Skeletal muscle cell (primary cell): ENCODE measurements around the gene FAM53C.
"Not testable (repeated sequence)": the region's sequence is repeated elsewhere in the genome, so short reads cannot be mapped to it uniquely, and the experiment has no call there.

Source experiments
- DNase-seq: peaks from one replicate; pipeline ENCODE4 v3.0.0-alpha.2; 2010; ENCODE audit warnings: low read depth
- H3K4me3 ChIP-seq: 2 replicates; pipeline ENCODE4 v1.5.1; 2011; ENCODE audit warnings: low read depth, mild to moderate bottlenecking, control low read depth, low read length, moderate library complexity

The FAM53C gene

DNA sequence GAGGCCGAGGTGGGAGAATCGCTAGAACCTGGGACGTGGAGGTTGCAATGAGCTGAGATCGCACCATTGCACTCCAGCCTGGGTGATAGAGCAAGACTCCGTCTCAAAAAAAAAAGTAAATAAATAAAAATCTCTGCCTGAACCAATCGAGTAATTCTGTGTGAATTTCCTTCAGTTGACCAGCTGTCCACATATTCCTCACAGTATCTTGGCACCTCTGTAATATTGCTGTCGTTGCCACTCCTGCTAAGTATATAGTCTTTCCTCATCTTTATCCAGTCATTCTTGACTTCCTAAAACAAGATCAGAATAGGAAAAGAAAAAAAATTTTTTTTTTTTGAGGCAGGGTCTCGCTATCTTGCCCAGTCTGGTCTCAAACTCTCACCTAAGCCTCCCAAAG, 44.3 kb downstream of the FAM53C start:
- H3K4me3 ChIP-seq, result no peak overlapping the region
- DNase-seq, result no peak

- H3K4me3 ChIP-seq, result no peak overlapping the region
- DNase-seq, result no peak
Measured at GRCh38 chr5:138385660-138386059, 47.6 kb downstream of the FAM53C start.

DNA sequence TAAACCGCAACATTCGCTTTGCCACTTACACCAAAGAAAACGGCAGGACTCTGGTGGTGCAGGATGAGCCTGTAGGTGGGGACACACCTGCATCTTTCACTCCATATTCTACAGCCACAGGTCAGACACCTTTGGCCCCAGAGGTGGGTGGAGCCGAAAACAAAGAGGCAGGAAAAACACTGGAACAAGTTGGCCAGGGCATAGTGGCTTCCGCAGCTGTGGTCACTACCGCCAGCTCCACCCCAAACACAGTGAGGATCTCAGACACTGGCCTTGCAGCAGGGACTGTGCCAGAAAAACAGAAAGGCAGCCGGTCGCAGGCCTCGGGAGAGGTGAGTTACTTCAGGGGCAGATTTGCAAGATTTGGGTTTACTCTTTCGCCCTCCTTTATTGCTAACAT, 48.2 kb downstream of the FAM53C start:
- DNase-seq, result no peak
- H3K4me3 ChIP-seq, result no peak overlapping the region

GRCh38 chr5:138389332-138389731, 51.3 kb downstream of the FAM53C start:
- DNase-seq, result no peak
- no peak overlapping the region for H3K4me3 ChIP-seq

- not testable (repeated sequence) for DNase-seq, H3K4me3 ChIP-seq
Measured at GRCh38 chr5:138389911-138390310, 51.8 kb downstream of the FAM53C start.

- peak; percentile 6 for DNase-seq
Measured at GRCh38 chr5:138391859-138392386, 53.9 kb downstream of the FAM53C start.

More at GRCh38 chr5:138391859-138392386, 53.9 kb downstream of the FAM53C start:
- no peak overlapping the region for H3K4me3 ChIP-seq
